GM23338 (cell line): ENCODE data around the gene OTOGL. TPM values are rescaled to one million over a fixed set of nuclear protein-coding genes. Genes with fewer than 3 reads are reported as not detected.

Experiments
- ATAC-seq: fragments of 200-7000 bp; cut with Tn5 transposase; 3 replicates; pipeline ENCODE4 v1.9.1; 2020
- DNase-seq: peaks from one replicate; pipeline ENCODE4 v3.0.0-alpha.2; 2015; ENCODE audit warnings: low spot score
- H2AFZ ChIP-seq: fragments of 200-600 bp; sonication (generic); 2 replicates; pipeline ENCODE4 v1.8.0; 2016; ENCODE audit warnings: antibody characterized with exemption, mild to moderate bottlenecking, moderate library complexity
- H3F3A ChIP-seq: fragments of 200-600 bp; sonication (generic); replicated peaks from 2 replicates; pipeline ENCODE4 v1.8.0; 2017; ENCODE audit warnings: antibody characterized with exemption, mixed run types, low read depth
- H3K27ac ChIP-seq: fragments of 200-600 bp; sonication (generic); 2 replicates; pipeline ENCODE4 v1.6.1; 2016; ENCODE audit warnings: low read depth
- H3K27me3 ChIP-seq: fragments of 200-600 bp; sonication (generic); 2 replicates; pipeline ENCODE4 v1.8.0; 2016; ENCODE audit warnings: mild to moderate bottlenecking, mixed run types, moderate library complexity; ENCODE audit not compliant: insufficient read depth
- H3K36me3 ChIP-seq: fragments of 200-600 bp; sonication (generic); 2 replicates; pipeline ENCODE4 v1.8.0; 2016; ENCODE audit warnings: mild to moderate bottlenecking; ENCODE audit not compliant: insufficient read depth
- H3K4me1 ChIP-seq: fragments of 200-600 bp; sonication (generic); 2 replicates; pipeline ENCODE4 v1.8.0; 2016; ENCODE audit warnings: mild to moderate bottlenecking, moderate library complexity; ENCODE audit not compliant: insufficient read depth
- H3K4me2 ChIP-seq: fragments of 200-600 bp; sonication (generic); 2 replicates; pipeline ENCODE4 v1.7.1; 2017; ENCODE audit warnings: mixed run types
- H3K4me3 ChIP-seq: fragments of 200-600 bp; sonication (generic); 2 replicates; pipeline ENCODE4 v1.6.1; 2016; ENCODE audit warnings: mixed run types
- H3K79me2 ChIP-seq: fragments of 200-600 bp; sonication (generic); replicated peaks from 2 replicates; pipeline ENCODE4 v1.8.0; 2017; ENCODE audit warnings: mild to moderate bottlenecking; ENCODE audit not compliant: insufficient read depth
- H3K9me2 ChIP-seq: fragments of 200-600 bp; sonication (generic); 2 replicates; pipeline ENCODE4 v1.8.0; 2017; ENCODE audit not compliant: insufficient read depth
- H4K20me1 ChIP-seq: fragments of 200-600 bp; sonication (generic); replicated peaks from 2 replicates; pipeline ENCODE4 v1.8.0; 2017; ENCODE audit warnings: mild to moderate bottlenecking; ENCODE audit not compliant: insufficient read depth
- H3K27ac Mint-ChIP-seq: 2 replicates; pipeline ENCODE4 v1.8.0; 2020; ENCODE audit warnings: inconsistent platforms, mild to moderate bottlenecking, moderate library complexity, mixed read lengths
- H3K27me3 Mint-ChIP-seq: 3 replicates; pipeline ENCODE4 v1.8.0; 2022; ENCODE audit warnings: low read depth, mild to moderate bottlenecking, moderate library complexity, mixed read lengths, inconsistent platforms; ENCODE audit not compliant: insufficient read depth, poor library complexity
- H3K36me3 Mint-ChIP-seq: 3 replicates; pipeline ENCODE4 v1.8.0; 2021; ENCODE audit warnings: low read depth, mild to moderate bottlenecking, inconsistent platforms, moderate library complexity, mixed read lengths
- H3K4me1 Mint-ChIP-seq: 3 replicates; pipeline ENCODE4 v1.8.0; 2020; ENCODE audit warnings: mild to moderate bottlenecking, inconsistent platforms, mixed read lengths
- H3K4me3 Mint-ChIP-seq: 3 replicates; pipeline ENCODE4 v1.8.0; 2021; ENCODE audit warnings: moderate library complexity, mild to moderate bottlenecking, inconsistent platforms, mixed read lengths
- H3K9me3 Mint-ChIP-seq: 3 replicates; pipeline ENCODE4 v1.8.0; 2020; ENCODE audit warnings: moderate library complexity, mild to moderate bottlenecking, inconsistent platforms, mixed read lengths
- CREB1 ChIP-seq: fragments of 250-450 bp; sonication (Bioruptor Pico); IDR thresholded peaks from 2 replicates; pipeline ENCODE4 v1.5.0; 2020; ENCODE audit warnings: low read depth, mild to moderate bottlenecking, moderate library complexity
- CTCF ChIP-seq, 2 experiments: fragments of 200-600 bp in 1 of 2; sonication (generic) in 1 of 2; conservative IDR thresholded peaks; 2 replicates each; pipeline versions ENCODE4 v1.5.1 to v1.6.1; 2016 to 2017; ENCODE audit warnings: antibody characterized with exemption in 2 of 2, low read depth in 2 of 2, mild to moderate bottlenecking in 2 of 2, moderate library complexity in 1 of 2
- JUNB ChIP-seq: IDR thresholded peaks from one replicate; pipeline ENCODE4 v1.6.1; 2016; ENCODE audit warnings: antibody characterized with exemption; ENCODE audit not compliant: unreplicated experiment
- NANOG ChIP-seq: IDR thresholded peaks from 2 replicates; pipeline ENCODE4 v1.6.1; 2016; ENCODE audit warnings: antibody characterized with exemption, borderline replicate concordance
- ZNF331 ChIP-seq: fragments of 250-450 bp; sonication (Bioruptor Pico); IDR thresholded peaks from 2 replicates; pipeline ENCODE4 v1.5.0; 2020; ENCODE audit warnings: low read depth, mild to moderate bottlenecking, moderate library complexity
- polyA plus RNA-seq: library from polyadenylated mRNA; unstranded; fragments of >200 nt; fragmentation: Nextera tagmentation; extraction: Ambion mirVana; gene quantifications from 2 replicates; pipeline ENCODE4 v1.2.1, GENCODE V29; 2016
- total RNA-seq: library from RNA; depleted of rRNA; stranded (reverse); fragments of >200 nt; shearing (Covaris generic); gene quantifications from 2 replicates; pipeline ENCODE4 v1.2.3, GENCODE V29; 2014
- TF ChIP-seq, protein P1 (sequence below): IDR thresholded peaks from one replicate; pipeline ENCODE4 v1.6.1; 2018; ENCODE audit warnings: antibody characterized with exemption; ENCODE audit not compliant: unreplicated experiment
- TF ChIP-seq, protein P2 (sequence below): IDR thresholded peaks from 2 replicates; pipeline ENCODE4 v1.6.1; 2016; ENCODE audit warnings: antibody characterized with exemption

The OTOGL gene
- total and polyA plus RNA-seq, 2 experiments from 2014 or later, result 0.36 to 0.66 TPM

- H3K27ac ChIP-seq, result no peak overlapping the region
- H3F3A ChIP-seq, result no peaks in the 10 kb centered on the region
- H3K36me3 ChIP-seq, result no peaks in the 10 kb centered on the region
- no peaks in the 10 kb centered on the region for H4K20me1 ChIP-seq
- H3K36me3 Mint-ChIP-seq, result no peaks in the 10 kb centered on the region
- H3K4me3 Mint-ChIP-seq, result no peak overlapping the region
- no peak overlapping the region for H3K27ac Mint-ChIP-seq
- H3K4me2 ChIP-seq, result no peak overlapping the region
- no peaks in the 10 kb centered on the region for H3K9me2 ChIP-seq
- H3K27me3 ChIP-seq, result no peaks in the 10 kb centered on the region
- H3K27me3 Mint-ChIP-seq, result no peaks in the 10 kb centered on the region
- no peaks in the 10 kb centered on the region for H3K79me2 ChIP-seq
- H3K4me1 Mint-ChIP-seq, result peaks cover 3% of the 10 kb centered on the region; the same call in 1 of the 3 replicates
- TF ChIP-seq CTCF (conservative IDR thresholded peaks at IDR 0.05; ENCODE audit: low read depth in 2 of 2) (no peak), NANOG (no peak)
- H2AFZ ChIP-seq, result no peak overlapping the region
- no peak overlapping the region for H3K4me3 ChIP-seq
- DNase-seq (no peak), ATAC-seq (no peak)
- H3K9me3 Mint-ChIP-seq, result no peaks in the 10 kb centered on the region
- H3K4me1 ChIP-seq, result no peaks in the 10 kb centered on the region
These were observed 163.0 kb downstream of the OTOGL start for GRCh38 chr12:80262346-80262745.

DNA sequence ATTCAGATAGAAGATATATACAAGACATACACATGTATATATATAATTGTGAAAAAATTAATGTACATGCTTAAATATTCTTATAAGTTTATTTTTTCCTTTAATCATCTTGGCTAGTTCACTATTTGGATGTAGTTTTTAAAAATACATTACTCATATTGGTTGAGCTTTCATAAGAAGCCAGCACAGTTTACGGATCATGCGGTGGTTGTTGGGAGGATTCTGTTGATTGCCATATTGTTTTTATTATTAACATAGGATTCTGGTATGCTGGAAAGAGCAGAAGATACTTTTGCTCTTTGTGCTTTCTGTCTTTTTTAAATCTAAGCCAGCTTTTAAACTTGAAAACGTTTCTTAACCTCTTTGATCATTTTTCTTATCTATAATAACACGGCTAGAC is 163.4 kb downstream of the OTOGL start:
- H4K20me1 ChIP-seq, result no peaks in the 10 kb centered on the region
- no peak overlapping the region for H2AFZ ChIP-seq
- H3K27me3 Mint-ChIP-seq, result no peaks in the 10 kb centered on the region
- no peaks in the 10 kb centered on the region for H3K36me3 Mint-ChIP-seq
- no peaks in the 10 kb centered on the region for H3F3A ChIP-seq
- H3K27ac Mint-ChIP-seq, result no peak overlapping the region
- no peak overlapping the region for H3K4me3 ChIP-seq
- no peaks in the 10 kb centered on the region for H3K36me3 ChIP-seq
- H3K4me2 ChIP-seq, result no peak overlapping the region
- H3K79me2 ChIP-seq, result no peaks in the 10 kb centered on the region
- ATAC-seq (no peak), DNase-seq (no peak)
- no peak overlapping the region for H3K27ac ChIP-seq
- no peaks in the 10 kb centered on the region for H3K9me2 ChIP-seq
- H3K4me3 Mint-ChIP-seq, result no peak overlapping the region
- peaks cover 3% of the 10 kb centered on the region; the same call in 1 of the 3 replicates for H3K4me1 Mint-ChIP-seq
- no peaks in the 10 kb centered on the region for H3K4me1 ChIP-seq
- no peaks in the 10 kb centered on the region for H3K9me3 Mint-ChIP-seq
- H3K27me3 ChIP-seq, result no peaks in the 10 kb centered on the region
- TF ChIP-seq JUNB (no peak), CREB1 (no peak), CTCF (conservative IDR thresholded peaks at IDR 0.05; ENCODE audit: low read depth in 2 of 2) (no peak), NANOG (no peak), ZNF331 (no peak)
- TF ChIP-seq, protein P1, sequence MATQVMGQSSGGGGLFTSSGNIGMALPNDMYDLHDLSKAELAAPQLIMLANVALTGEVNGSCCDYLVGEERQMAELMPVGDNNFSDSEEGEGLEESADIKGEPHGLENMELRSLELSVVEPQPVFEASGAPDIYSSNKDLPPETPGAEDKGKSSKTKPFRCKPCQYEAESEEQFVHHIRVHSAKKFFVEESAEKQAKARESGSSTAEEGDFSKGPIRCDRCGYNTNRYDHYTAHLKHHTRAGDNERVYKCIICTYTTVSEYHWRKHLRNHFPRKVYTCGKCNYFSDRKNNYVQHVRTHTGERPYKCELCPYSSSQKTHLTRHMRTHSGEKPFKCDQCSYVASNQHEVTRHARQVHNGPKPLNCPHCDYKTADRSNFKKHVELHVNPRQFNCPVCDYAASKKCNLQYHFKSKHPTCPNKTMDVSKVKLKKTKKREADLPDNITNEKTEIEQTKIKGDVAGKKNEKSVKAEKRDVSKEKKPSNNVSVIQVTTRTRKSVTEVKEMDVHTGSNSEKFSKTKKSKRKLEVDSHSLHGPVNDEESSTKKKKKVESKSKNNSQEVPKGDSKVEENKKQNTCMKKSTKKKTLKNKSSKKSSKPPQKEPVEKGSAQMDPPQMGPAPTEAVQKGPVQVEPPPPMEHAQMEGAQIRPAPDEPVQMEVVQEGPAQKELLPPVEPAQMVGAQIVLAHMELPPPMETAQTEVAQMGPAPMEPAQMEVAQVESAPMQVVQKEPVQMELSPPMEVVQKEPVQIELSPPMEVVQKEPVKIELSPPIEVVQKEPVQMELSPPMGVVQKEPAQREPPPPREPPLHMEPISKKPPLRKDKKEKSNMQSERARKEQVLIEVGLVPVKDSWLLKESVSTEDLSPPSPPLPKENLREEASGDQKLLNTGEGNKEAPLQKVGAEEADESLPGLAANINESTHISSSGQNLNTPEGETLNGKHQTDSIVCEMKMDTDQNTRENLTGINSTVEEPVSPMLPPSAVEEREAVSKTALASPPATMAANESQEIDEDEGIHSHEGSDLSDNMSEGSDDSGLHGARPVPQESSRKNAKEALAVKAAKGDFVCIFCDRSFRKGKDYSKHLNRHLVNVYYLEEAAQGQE, result no peak
- TF ChIP-seq, protein P2, sequence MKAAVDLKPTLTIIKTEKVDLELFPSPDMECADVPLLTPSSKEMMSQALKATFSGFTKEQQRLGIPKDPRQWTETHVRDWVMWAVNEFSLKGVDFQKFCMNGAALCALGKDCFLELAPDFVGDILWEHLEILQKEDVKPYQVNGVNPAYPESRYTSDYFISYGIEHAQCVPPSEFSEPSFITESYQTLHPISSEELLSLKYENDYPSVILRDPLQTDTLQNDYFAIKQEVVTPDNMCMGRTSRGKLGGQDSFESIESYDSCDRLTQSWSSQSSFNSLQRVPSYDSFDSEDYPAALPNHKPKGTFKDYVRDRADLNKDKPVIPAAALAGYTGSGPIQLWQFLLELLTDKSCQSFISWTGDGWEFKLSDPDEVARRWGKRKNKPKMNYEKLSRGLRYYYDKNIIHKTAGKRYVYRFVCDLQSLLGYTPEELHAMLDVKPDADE, result no peak
